OCI-LY3 (cell line): ENCODE data around the gene ARF1.

Experiments
- H2AFZ ChIP-seq: fragments of 200-600, 300-600 bp; shearing (Covaris generic); 2 replicates; pipeline ENCODE4 v1.6.0; 2014; ENCODE audit warnings: antibody characterized with exemption, low read depth, low read length
- H3K27ac ChIP-seq: fragments of 200-600, 300-600 bp; sonication (generic); 2 replicates; pipeline ENCODE4 v1.5.1; 2014; ENCODE audit warnings: mild to moderate bottlenecking, low read length, moderate library complexity, mixed read lengths
- H3K27me3 ChIP-seq: fragments of 200-600, 300-600 bp; sonication (generic); 2 replicates; pipeline ENCODE4 v1.6.1; 2014; ENCODE audit warnings: low read depth, low read length, mixed read lengths
- H3K36me3 ChIP-seq: fragments of 200-600, 300-600 bp; sonication (generic); replicated peaks from 2 replicates; pipeline ENCODE3; 2014; ENCODE audit warnings: low read depth, low read length, mixed read lengths
- H3K4me1 ChIP-seq: fragments of 300-600, 200-600 bp; sonication (generic); 2 replicates; pipeline ENCODE4 v1.6.1; 2014; ENCODE audit warnings: low read length, mixed read lengths
- H3K4me2 ChIP-seq: fragments of 200-600, 300-600 bp; sonication (generic); 2 replicates; pipeline ENCODE4 v1.6.1; 2014; ENCODE audit warnings: low read length, mixed read lengths
- H3K4me3 ChIP-seq: fragments of 300-600, 200-600 bp; sonication (generic); 2 replicates; pipeline ENCODE4 v1.5.1; 2014; ENCODE audit warnings: antibody characterized with exemption, mild to moderate bottlenecking, low read length, moderate library complexity
- H3K79me2 ChIP-seq: fragments of 300-600, 200-600 bp; shearing (Covaris generic); 2 replicates; pipeline ENCODE4 v1.6.1; 2014; ENCODE audit warnings: mild to moderate bottlenecking, low read length, mixed read lengths
- H3K9ac ChIP-seq: fragments of 300-600, 200-600 bp; shearing (Covaris generic); 2 replicates; pipeline ENCODE4 v1.6.0; 2014; ENCODE audit warnings: mild to moderate bottlenecking, low read length, moderate library complexity
- H3K9me3 ChIP-seq: fragments of 200-600, 300-600 bp; shearing (Covaris generic); 2 replicates; pipeline ENCODE4 v1.6.1; 2014; ENCODE audit warnings: low read length, mixed read lengths; ENCODE audit not compliant: insufficient read depth
- H4K20me1 ChIP-seq: fragments of 200-600, 300-600 bp; sonication (generic); 2 replicates; pipeline ENCODE4 v1.6.1; 2016; ENCODE audit warnings: low read length, mixed read lengths; ENCODE audit not compliant: insufficient read depth
- EZH2phosphoT487 ChIP-seq: fragments of 200-600 bp; shearing (Covaris generic); IDR thresholded peaks from 2 replicates; pipeline ENCODE4 v1.6.1; 2018; ENCODE audit warnings: antibody characterized with exemption, mixed run types, low read depth
- TF ChIP-seq, protein P1 (sequence below): fragments of 200-600, 300-600 bp; sonication (generic); IDR thresholded peaks from 2 replicates; pipeline ENCODE4 v1.5.1; 2014; ENCODE audit warnings: antibody characterized with exemption, low read length, low read depth

ARF1 gene

DNA sequence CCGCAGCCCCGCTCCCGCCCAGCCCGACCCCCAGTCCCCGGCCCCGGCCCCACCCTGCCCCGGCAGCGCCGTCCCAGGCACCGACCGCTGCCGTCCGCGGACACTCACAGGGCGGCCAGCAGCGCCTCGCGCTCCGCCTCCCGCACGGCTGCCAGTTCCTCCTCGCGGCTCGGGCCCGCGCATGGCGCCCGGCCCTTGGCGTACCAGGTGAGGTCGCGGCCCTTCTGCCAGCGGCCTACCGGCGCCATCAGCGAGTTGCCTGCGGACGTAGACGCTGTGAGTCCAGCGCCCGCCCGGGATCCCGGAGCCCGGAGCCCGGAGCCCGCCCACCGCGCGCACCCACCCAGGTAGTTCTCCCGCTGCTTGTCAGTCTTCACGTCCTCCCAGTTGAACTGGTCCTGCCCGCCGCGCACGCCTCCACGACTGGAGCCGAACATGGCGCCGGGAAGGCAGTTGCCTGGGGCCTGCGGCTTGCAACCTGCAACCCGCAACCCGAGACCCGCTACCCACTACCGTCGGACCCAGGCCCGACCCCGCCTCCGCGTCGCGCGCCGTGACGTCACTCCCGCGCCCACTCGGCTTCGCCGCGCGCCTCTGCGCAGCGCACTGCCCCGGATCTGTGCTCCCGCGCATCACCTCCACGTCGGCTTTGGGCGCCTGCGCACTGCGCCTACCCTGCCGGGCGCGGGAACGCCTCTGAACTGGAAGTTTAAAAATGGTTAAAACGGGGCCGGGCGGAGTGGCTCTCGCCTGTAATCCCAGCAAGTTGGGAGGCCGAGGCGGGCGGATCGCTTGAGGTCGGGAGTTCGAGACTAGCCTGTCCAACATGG lies 20.5 kb downstream of the ARF1 start, which contains the start of gene C1orf35:
Gene C1orf35, minus strand, starts transcription at position 535 of the 830 bp plus-strand sequence. Its CDS starts 98 bp downstream, at position 437.
- peak within 1 kb of the TSS; percentile 85 for H2AFZ ChIP-seq
- peak within 1 kb of the TSS; percentile 80 for H3K4me2 ChIP-seq
- H3K27ac ChIP-seq, result peak within 1 kb of the TSS; percentile 40
- peaks cover 49% of the 10 kb centered on the region for H3K79me2 ChIP-seq
- no peak for TF ChIP-seq EZH2phosphoT487
- TF ChIP-seq, protein P1, sequence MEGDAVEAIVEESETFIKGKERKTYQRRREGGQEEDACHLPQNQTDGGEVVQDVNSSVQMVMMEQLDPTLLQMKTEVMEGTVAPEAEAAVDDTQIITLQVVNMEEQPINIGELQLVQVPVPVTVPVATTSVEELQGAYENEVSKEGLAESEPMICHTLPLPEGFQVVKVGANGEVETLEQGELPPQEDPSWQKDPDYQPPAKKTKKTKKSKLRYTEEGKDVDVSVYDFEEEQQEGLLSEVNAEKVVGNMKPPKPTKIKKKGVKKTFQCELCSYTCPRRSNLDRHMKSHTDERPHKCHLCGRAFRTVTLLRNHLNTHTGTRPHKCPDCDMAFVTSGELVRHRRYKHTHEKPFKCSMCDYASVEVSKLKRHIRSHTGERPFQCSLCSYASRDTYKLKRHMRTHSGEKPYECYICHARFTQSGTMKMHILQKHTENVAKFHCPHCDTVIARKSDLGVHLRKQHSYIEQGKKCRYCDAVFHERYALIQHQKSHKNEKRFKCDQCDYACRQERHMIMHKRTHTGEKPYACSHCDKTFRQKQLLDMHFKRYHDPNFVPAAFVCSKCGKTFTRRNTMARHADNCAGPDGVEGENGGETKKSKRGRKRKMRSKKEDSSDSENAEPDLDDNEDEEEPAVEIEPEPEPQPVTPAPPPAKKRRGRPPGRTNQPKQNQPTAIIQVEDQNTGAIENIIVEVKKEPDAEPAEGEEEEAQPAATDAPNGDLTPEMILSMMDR, result no peak
- H3K4me3 ChIP-seq, result peak within 1 kb of the TSS; percentile 87
- H3K36me3 ChIP-seq, result peaks cover 39% of the 10 kb centered on the region
- H3K27me3 ChIP-seq, result no peaks in the 10 kb centered on the region
- no peaks in the 10 kb centered on the region for H3K9me3 ChIP-seq
- H4K20me1 ChIP-seq, result peaks cover 30% of the 10 kb centered on the region
- peak within 1 kb of the TSS; percentile 80 for H3K9ac ChIP-seq
- H3K4me1 ChIP-seq, result peaks cover 19% of the 10 kb centered on the region

- peaks cover 24% of the 10 kb centered on the region for H3K36me3 ChIP-seq
- H3K9me3 ChIP-seq, result no peaks in the 10 kb centered on the region
- TF ChIP-seq, protein P1, result no peak
- TF ChIP-seq EZH2phosphoT487, result no peak
- H4K20me1 ChIP-seq, result peaks cover 13% of the 10 kb centered on the region
- no peak overlapping the region for H3K27ac ChIP-seq
- H3K4me1 ChIP-seq, result peaks cover 24% of the 10 kb centered on the region
- H3K27me3 ChIP-seq, result no peaks in the 10 kb centered on the region
- no peak overlapping the region for H2AFZ ChIP-seq
- H3K4me3 ChIP-seq, result no peak overlapping the region
- H3K9ac ChIP-seq, result no peak overlapping the region
- peaks cover 48% of the 10 kb centered on the region for H3K79me2 ChIP-seq
- H3K4me2 ChIP-seq, result peak overlapping the region; percentile 68; the same call in 1 of the 2 replicates
These were observed 22.2 kb downstream of the ARF1 start for GRCh38 chr1:228104526-228105269.

GRCh38 chr1:228105270-228105995 lies 22.9 kb downstream of the ARF1 start:
- Histone ChIP-seq H3K4me3 (no peak overlapping the region), H3K4me2 (no peak overlapping the region), H3K9ac (no peak overlapping the region), H3K79me2 (peaks cover 49% of the 10 kb centered on the region), H3K9me3 (no peaks in the 10 kb centered on the region), H4K20me1 (peaks cover 7% of the 10 kb centered on the region), H3K27ac (no peak overlapping the region), H3K36me3 (peaks cover 23% of the 10 kb centered on the region), H2AFZ (no peak overlapping the region), H3K4me1 (peaks cover 30% of the 10 kb centered on the region), H3K27me3 (no peaks in the 10 kb centered on the region)
- TF ChIP-seq, protein P1, result no peak
- no peak for TF ChIP-seq EZH2phosphoT487
